ENCODE data around the gene ANKRD13C.

DNA sequence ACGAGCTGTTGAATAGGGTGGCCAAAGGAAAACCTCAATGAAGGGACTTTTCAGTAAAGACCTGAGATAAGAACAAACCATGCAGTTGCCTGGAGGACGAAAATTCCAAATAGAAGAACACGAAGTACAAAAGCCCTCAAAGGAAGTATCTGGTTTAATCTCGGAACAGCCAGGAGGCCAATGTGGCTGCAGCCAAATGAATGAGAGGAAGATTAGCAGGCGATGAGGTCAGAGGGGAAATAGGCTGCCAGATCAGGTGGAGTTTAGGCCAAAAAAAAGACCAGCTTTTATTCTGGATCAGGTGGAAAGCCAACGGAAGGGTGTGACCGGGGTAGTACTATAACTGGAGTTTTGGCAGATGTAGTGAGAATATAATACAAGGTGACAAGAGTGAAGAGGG lies 89.7 kb downstream of the ANKRD13C start:
- TF ChIP-seq, protein P1, sequence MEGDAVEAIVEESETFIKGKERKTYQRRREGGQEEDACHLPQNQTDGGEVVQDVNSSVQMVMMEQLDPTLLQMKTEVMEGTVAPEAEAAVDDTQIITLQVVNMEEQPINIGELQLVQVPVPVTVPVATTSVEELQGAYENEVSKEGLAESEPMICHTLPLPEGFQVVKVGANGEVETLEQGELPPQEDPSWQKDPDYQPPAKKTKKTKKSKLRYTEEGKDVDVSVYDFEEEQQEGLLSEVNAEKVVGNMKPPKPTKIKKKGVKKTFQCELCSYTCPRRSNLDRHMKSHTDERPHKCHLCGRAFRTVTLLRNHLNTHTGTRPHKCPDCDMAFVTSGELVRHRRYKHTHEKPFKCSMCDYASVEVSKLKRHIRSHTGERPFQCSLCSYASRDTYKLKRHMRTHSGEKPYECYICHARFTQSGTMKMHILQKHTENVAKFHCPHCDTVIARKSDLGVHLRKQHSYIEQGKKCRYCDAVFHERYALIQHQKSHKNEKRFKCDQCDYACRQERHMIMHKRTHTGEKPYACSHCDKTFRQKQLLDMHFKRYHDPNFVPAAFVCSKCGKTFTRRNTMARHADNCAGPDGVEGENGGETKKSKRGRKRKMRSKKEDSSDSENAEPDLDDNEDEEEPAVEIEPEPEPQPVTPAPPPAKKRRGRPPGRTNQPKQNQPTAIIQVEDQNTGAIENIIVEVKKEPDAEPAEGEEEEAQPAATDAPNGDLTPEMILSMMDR (IDR thresholded peaks at IDR 0.05; ENCODE audit: borderline replicate concordance, extremely low read depth, low read length, poor library complexity, severe bottlenecking): no peak
- TF ChIP-seq EZH2 (IDR thresholded peaks at IDR 0.05; ENCODE audit: borderline replicate concordance, low read depth, low read length, severe bottlenecking): no peak
